Peyer's patch (tissue), 4 donors: ENCODE results near the gene SCRN1. TPM values are rescaled to one million over a fixed set of nuclear protein-coding genes. Genes with fewer than 3 reads are reported as not detected.
"Not testable (repeated sequence)": the region's sequence is repeated elsewhere in the genome, so short reads cannot be mapped to it uniquely, and the experiment has no call there.

Experiments
- DNase-seq, 3 donors: peaks; one replicate each; pipeline ENCODE4 v3.0.0-alpha.2; 2017 to 2019
- H3K27ac ChIP-seq, 4 donors: fragments of 200-600 bp; sonication (generic); one replicate each; pipeline ENCODE4 v1.5.1; 2016 to 2019
- H3K27me3 ChIP-seq, 2 donors: fragments of 200-600 bp; sonication (generic); one replicate each; pipeline ENCODE4 v1.5.1; 2019
- H3K36me3 ChIP-seq, 3 donors: fragments of 200-600 bp; sonication (generic); one replicate each; pipeline ENCODE4 v1.5.1; 2016 to 2019
- H3K4me1 ChIP-seq, 4 donors: fragments of 200-600 bp; sonication (generic); one replicate each; pipeline ENCODE4 v1.5.1; 2016 to 2019
- H3K4me3 ChIP-seq, 4 donors: fragments of 200-600 bp; sonication (generic); 1 replicate in 3 of 4; 2 replicates in 1 of 4; pipeline ENCODE4 v1.5.1; 2016 to 2019; ENCODE audit warnings: mild to moderate bottlenecking in 1 of 4
- H3K9me3 ChIP-seq, 4 donors: fragments of 200-600 bp; sonication (generic); one replicate each; pipeline ENCODE4 v1.5.1; 2016 to 2019; ENCODE audit warnings: mild to moderate bottlenecking in 1 of 4
- POLR2A ChIP-seq, 2 donors: fragments of 450-650 bp; IDR thresholded peaks; one replicate each; pipeline ENCODE4 v1.5.1; 2017; ENCODE audit warnings: antibody characterized with exemption in 2 of 2, mild to moderate bottlenecking in 2 of 2, moderate library complexity in 2 of 2
- total RNA-seq, 4 donors: library from RNA; depleted of rRNA; stranded (reverse); fragments of >200 nt; gene quantifications; one replicate each; pipeline ENCODE4 v1.1.0, GENCODE V29; 2016
- TF ChIP-seq, protein P1 (sequence below), 6 experiments: fragments of 450-650 bp in 4 of 6; fragments of 200-600 bp in 2 of 6; sonication (generic) in 1 of 6; IDR thresholded peaks; one replicate each; pipeline ENCODE4 v1.5.1; 2017 to 2019; ENCODE audit warnings: antibody characterized with exemption in 6 of 6, mild to moderate bottlenecking in 3 of 6, moderate library complexity in 1 of 6

The SCRN1 gene
- total RNA-seq, 4 donors from 2014 or later: 3.7 to 34.7 (median 7.4) TPM

DNA sequence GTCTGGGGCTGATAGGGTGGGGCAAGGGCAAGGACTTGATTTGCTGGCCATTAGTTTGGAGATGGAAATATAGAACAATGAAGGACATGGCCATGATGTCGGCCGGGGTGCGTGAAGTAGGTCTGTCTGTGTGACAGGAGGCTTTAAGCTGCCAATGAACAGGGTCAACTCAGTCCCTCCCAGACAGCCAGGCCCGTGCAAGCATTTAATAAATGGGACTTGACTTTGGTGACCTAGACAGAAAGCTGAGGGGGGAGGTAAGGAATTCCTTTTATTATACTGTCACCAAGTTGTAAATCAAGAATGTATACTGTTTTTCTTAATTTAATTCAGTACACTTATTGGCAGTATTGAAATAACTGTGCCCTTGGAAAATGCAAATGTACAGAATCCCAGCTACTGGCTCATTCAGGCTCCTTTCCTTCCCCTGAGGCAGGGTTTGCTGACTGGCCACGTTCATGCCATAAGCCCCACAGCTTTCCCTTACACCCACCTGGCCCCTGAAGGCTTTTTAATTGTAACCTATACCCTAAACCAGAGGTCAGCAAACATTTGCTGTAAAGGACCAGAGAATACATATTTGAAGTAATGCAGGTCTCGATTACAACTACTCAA is 96.1 kb downstream of the SCRN1 start:
- Histone ChIP-seq H3K4me3 (no peak overlapping the region), H3K27me3 (no peaks in the 10 kb centered on the region), H3K9me3 (no peaks in the 10 kb centered on the region), H3K27ac (no peak overlapping the region), H3K36me3 (no peaks in the 10 kb centered on the region), H3K4me1 (no peaks in the 10 kb centered on the region)
- no peak for DNase-seq
- TF ChIP-seq, protein P1, sequence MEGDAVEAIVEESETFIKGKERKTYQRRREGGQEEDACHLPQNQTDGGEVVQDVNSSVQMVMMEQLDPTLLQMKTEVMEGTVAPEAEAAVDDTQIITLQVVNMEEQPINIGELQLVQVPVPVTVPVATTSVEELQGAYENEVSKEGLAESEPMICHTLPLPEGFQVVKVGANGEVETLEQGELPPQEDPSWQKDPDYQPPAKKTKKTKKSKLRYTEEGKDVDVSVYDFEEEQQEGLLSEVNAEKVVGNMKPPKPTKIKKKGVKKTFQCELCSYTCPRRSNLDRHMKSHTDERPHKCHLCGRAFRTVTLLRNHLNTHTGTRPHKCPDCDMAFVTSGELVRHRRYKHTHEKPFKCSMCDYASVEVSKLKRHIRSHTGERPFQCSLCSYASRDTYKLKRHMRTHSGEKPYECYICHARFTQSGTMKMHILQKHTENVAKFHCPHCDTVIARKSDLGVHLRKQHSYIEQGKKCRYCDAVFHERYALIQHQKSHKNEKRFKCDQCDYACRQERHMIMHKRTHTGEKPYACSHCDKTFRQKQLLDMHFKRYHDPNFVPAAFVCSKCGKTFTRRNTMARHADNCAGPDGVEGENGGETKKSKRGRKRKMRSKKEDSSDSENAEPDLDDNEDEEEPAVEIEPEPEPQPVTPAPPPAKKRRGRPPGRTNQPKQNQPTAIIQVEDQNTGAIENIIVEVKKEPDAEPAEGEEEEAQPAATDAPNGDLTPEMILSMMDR (IDR thresholded peaks at IDR 0.05): no peak
- TF ChIP-seq POLR2A (IDR thresholded peaks at IDR 0.05): no peak

DNA sequence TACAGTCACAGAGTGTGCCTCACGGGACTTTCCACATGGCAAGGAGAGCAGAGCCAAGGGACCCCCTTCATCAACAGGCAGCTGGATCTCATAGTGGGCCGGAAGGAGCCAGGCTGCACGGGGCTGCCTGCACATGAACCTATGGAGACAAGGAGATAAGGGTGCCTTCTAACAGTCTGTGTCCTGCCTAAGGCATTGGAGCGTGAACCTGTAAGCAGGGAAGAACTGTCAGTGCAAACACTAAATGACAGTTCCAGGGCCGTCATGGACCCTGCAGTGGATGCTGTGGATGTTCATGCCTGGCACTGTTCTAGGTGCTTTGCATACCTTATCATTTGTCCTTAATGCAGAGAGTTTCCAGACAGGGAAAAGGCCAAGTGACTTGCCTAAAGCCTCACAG is 97.4 kb downstream of the SCRN1 start:
- TF ChIP-seq, protein P1 (IDR thresholded peaks at IDR 0.05): no peak
- TF ChIP-seq POLR2A (IDR thresholded peaks at IDR 0.05): no peak
- no peaks in the 10 kb centered on the region for H3K4me1 ChIP-seq
- no peaks in the 10 kb centered on the region for H3K9me3 ChIP-seq
- H3K27me3 ChIP-seq: no peaks in the 10 kb centered on the region
- DNase-seq: no peak
- H3K27ac ChIP-seq: no peak overlapping the region
- H3K36me3 ChIP-seq: no peaks in the 10 kb centered on the region
- no peak overlapping the region for H3K4me3 ChIP-seq

DNA sequence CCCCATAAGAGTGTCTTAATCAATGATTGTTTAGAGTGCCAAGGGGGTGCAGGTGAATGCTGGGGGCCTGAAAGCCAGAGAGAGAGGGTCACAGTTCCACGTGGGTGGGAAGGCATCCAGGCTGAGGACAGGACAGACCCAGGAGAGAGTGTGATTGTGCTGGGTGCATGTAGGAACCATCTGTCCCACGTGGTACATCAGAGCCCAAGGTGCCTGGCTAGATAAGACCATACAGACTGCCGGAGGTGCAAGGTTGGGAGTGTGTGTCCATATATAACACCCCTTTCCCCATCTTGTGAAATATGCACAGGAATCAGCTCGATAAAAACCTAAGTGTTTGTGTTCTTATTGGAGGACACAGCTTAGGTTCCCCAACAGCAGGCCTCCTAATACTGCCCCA is 97.8 kb downstream of the SCRN1 start:
- Histone ChIP-seq H3K27me3 (no peaks in the 10 kb centered on the region), H3K36me3 (no peaks in the 10 kb centered on the region), H3K4me1 (no peaks in the 10 kb centered on the region), H3K27ac (no peak overlapping the region), H3K4me3 (no peak overlapping the region), H3K9me3 (no peaks in the 10 kb centered on the region)
- no peak for DNase-seq
- TF ChIP-seq, protein P1 (IDR thresholded peaks at IDR 0.05): no peak
- no peak for TF ChIP-seq POLR2A (IDR thresholded peaks at IDR 0.05)

DNA sequence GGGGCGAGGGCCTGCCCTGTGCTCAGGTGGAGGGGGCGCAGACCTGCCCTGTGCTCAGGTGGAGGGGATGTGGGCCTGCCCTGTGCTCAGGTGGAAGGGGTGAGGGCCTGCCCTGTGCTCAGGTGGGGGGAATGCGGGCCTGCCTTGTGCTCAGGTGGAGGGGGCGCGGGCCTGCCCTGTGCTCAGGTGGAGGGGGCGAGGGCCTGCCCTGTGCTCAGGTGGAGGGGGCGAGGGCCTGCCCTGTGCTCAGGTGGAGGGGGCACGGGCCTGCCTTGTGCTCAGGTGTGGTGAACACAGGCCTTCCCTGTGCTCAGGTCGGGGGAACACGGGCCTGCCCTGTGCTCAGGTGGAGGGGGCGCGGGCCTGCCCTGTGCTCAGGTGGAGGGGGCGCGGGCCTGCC is 98.8 kb downstream of the SCRN1 start:
- H3K27ac ChIP-seq, H3K4me3 ChIP-seq, DNase-seq, H3K4me1 ChIP-seq, H3K27me3 ChIP-seq, H3K36me3 ChIP-seq, H3K9me3 ChIP-seq: not testable (repeated sequence)

DNA sequence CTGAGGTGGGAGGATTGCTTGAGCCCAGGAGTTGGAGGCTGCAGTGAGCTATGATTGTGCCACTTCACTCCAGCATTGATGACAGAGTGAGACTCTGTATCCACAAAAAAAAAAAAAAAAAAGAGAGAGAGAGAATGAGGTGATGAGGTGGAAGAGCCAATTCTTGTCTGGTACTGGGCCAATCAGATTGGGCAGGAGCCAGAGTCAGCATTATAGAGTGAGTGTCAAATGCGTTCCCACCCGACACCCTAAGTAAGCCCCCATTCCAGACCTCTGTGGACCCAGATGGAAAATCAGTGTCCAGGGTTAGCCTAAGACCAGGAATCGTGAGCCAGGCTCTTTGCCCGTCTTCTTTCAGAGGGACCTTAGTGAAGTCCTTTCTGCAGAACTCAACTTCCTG is 99.3 kb downstream of the SCRN1 start:
- Histone ChIP-seq H3K36me3 (no peaks in the 10 kb centered on the region), H3K4me3 (no peak overlapping the region), H3K9me3 (no peaks in the 10 kb centered on the region), H3K27me3 (no peaks in the 10 kb centered on the region), H3K27ac (no peak overlapping the region), H3K4me1 (no peaks in the 10 kb centered on the region)
- no peak for DNase-seq
- TF ChIP-seq, protein P1 (IDR thresholded peaks at IDR 0.05): no peak
- no peak for TF ChIP-seq POLR2A (IDR thresholded peaks at IDR 0.05)

DNA sequence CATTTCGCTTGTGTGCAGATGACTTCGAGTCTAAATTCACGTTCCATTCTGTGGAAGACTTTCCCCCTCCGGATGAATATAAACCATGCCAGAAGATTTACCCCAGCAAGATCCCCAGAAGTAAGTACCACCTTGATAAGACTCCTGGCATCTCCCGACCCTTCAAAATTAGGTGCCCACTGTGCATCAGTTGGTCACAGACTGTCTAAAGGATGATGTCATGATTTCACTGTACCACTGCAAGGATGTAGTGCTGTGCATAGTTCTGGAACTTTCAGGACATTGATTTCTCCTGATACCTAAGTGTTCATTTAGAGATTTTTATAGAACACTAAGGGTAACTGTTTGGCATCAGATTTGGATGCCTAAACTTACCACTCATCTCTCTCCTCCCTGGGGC is 100.3 kb downstream of the SCRN1 start:
- no peak for DNase-seq
- TF ChIP-seq, protein P1 (IDR thresholded peaks at IDR 0.05): no peak
- TF ChIP-seq POLR2A (IDR thresholded peaks at IDR 0.05): no peak
- no peaks in the 10 kb centered on the region for H3K36me3 ChIP-seq
- no peaks in the 10 kb centered on the region for H3K27me3 ChIP-seq
- H3K4me1 ChIP-seq: no peaks in the 10 kb centered on the region
- H3K4me3 ChIP-seq: no peak overlapping the region
- no peak overlapping the region for H3K27ac ChIP-seq
- H3K9me3 ChIP-seq: no peaks in the 10 kb centered on the region
